ENCODE results near the gene MAPKAP1. TPM values are rescaled to one million over a fixed set of nuclear protein-coding genes. Genes with fewer than 3 reads are reported as not detected.

The MAPKAP1 gene
- total RNA-seq = 10 to 100 TPM; 54.8 to 57.4 TPM

DNA sequence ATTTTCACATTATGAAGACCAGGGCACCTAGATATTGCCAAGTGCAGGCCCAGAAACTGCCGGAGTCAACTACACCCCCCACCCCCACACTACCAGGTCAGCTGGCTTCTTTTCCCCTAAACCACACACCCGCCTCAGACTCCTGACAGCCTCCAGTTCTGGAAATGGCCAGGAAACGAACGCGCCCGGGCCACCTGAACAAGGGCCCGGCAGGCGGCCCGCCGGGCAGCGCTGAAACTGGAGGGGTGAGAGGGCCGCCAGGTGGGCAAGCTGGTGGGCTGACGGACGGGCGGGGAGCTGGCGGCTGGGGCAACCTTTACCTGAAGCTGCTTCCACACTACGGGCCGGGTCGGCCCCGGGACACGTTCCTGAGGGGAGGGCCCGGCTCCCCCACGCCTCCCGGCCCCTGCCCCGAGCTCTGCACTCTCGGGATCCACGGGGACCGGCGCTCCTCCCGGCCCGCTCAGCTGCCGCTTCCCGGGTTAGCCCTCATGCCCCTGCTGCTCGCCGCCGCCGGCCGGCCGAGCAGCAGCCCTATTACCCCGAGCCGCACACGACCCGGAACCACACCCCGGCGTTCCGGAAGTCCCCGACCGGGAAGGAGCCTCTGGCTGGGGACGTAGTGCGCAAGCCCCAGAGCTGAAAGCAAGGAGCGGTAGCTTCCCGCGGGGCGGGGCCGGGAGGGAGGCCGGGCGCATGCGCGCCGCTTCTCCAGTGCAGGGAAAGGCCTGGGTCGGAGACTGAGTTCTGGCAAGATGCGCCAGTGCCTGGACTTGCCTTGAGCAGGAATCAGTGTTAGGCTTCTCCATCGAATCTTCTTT is at the start of gene MAPKAP1:
TSS of gene MAPKAP1 (minus strand) at position 558 of the 821 bp plus-strand sequence. CDS start 34,634 bp downstream, outside the sequence.
- DNase-seq = peak; percentile 96
- Mint-ChIP-seq H3K4me1 (ENCODE audit: low read depth) (peaks cover 38% of the 10 kb centered on the region), H3K4me3 (peak within 1 kb of the TSS; percentile 83), H3K27ac (peak within 1 kb of the TSS; percentile 87), H3K27me3 (ENCODE audit: low read depth) (no peaks in the 10 kb centered on the region), H3K36me3 (ENCODE audit: low read depth) (no peaks in the 10 kb centered on the region), H3K9me3 (no peaks in the 10 kb centered on the region)
- CTCF ChIA-PET = interaction anchor here (0.8 to 1.3 kb wide), 3 partner anchors 17 to 148 kb away, joined by 3 to 4 read pairs (median 4); no protein-coding TSS in a partner anchor
- intact Hi-C loops (cut with micrococcal nuclease) = loop anchor here (1.0 to 10.0 kb wide), 4 partner anchors 39 to 512 kb away; no protein-coding TSS in a partner anchor

DNA sequence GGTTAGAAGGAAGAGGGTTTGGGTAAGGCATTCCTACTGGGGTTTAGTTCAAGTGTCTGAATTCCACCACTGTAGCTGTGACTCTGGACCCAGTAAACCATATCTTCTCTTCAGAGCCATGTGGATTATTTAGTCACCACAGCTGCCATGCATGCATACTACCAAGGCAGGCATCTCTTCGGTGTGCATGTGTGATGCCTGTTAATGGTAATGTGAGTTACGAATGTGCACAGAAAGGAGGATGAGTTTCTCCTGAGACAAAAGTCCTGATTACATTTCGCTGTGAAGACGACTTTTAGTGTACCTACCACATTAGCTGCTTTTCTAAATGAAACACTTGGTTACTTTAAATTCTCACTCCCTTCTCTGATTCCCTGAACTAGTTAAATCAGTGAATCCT is 49.5 kb upstream of the MAPKAP1 start:
- peaks cover 20% of the 10 kb centered on the region for H3K4me1 Mint-ChIP-seq (ENCODE audit: low read depth)
- CTCF ChIA-PET = interaction anchor here (0.7 kb wide), 1 partner anchor 591 kb away, joined by 3 read pairs; no protein-coding TSS in a partner anchor
- no peaks in the 10 kb centered on the region for H3K27me3 Mint-ChIP-seq (ENCODE audit: low read depth)
- intact Hi-C loops (cut with micrococcal nuclease) = no loop called here
- no peak overlapping the region for H3K4me3 Mint-ChIP-seq
- H3K36me3 Mint-ChIP-seq (ENCODE audit: low read depth) = no peaks in the 10 kb centered on the region
- H3K27ac Mint-ChIP-seq = no peak overlapping the region
- no peaks in the 10 kb centered on the region for H3K9me3 Mint-ChIP-seq
- no peak for DNase-seq

DNA sequence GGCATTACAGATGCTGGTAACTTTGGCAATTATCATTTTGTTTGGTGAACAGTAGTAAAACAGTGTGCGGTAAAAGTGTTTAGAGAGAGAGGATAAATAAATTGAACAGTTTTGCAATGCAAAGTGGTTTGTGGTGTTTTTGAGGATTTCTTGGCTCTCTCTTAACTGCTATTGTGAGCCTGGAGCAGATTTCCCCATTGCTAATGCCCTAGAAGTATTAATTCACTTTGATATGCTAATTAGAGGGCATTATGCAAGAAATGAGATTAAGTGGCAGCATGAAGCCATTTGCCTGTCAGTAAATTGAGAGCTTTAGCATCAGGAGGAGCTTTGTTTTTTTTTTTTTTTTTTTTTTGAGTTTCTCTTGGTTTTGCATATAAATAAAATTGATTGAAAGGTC is 48.3 kb upstream of the MAPKAP1 start:
- H3K36me3 Mint-ChIP-seq (ENCODE audit: low read depth) = no peaks in the 10 kb centered on the region
- CTCF ChIA-PET = interaction anchor here (0.6 kb wide), 2 partner anchors 47 to 232 kb away, joined by 3 read pairs; no protein-coding TSS in a partner anchor
- intact Hi-C loops (cut with micrococcal nuclease) = no loop called here
- H3K4me3 Mint-ChIP-seq = no peak overlapping the region
- H3K27me3 Mint-ChIP-seq (ENCODE audit: low read depth) = no peaks in the 10 kb centered on the region
- no peak for DNase-seq
- no peak overlapping the region for H3K27ac Mint-ChIP-seq
- peaks cover 25% of the 10 kb centered on the region for H3K4me1 Mint-ChIP-seq (ENCODE audit: low read depth)
- no peaks in the 10 kb centered on the region for H3K9me3 Mint-ChIP-seq

DNA sequence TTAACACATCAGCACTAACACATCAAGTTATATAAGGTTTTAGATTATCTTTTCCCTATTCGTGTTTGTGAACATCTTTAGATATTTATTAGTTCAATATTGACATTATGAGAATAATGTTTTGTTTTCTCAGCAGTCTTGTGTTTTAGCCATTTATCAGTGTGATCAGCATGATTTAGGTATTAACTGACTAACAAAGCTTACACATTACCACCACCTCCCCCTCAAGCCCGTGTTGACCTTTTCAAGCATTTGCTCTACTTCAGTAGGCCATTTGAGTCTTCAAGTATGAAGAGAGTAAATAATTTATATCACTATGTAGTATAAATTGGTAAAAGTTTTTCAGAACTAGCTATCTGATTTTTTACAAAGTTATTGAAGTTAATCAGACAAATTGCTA is 47.1 kb upstream of the MAPKAP1 start:
- CTCF ChIA-PET = no interaction called here
- H3K9me3 Mint-ChIP-seq = no peaks in the 10 kb centered on the region
- H3K27me3 Mint-ChIP-seq (ENCODE audit: low read depth) = peaks cover 2% of the 10 kb centered on the region
- H3K4me3 Mint-ChIP-seq = no peak overlapping the region
- H3K27ac Mint-ChIP-seq = no peak overlapping the region
- peaks cover 27% of the 10 kb centered on the region for H3K4me1 Mint-ChIP-seq (ENCODE audit: low read depth)
- peaks cover 2% of the 10 kb centered on the region for H3K36me3 Mint-ChIP-seq (ENCODE audit: low read depth)
- DNase-seq = no peak
- intact Hi-C loops (cut with micrococcal nuclease) = no loop called here

DNA sequence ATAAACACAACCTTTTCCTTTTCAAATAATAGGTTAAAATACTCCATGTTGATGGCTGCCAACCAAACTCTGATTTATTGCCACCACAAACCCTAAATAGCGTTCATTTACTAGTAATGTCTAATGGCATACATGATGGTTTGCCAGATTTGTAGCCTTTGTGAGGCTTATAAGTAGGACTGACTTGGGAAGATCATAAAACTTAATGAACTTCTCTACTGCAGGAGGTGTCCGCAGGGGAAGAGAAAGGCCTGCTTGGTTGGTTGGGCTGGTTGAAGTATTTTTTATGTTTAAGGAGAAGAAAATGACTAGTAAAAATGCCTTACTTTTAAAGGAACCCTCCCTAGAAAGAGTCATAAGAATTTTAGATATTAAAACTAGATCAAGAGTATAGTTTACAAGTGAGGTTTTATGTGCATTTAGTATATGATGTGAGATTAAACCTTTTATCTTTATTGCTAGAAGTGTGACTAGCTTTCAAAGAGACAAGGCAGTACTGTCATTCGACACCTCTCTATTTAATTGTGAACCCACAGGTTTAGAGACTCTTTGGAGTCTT is 45.1 kb upstream of the MAPKAP1 start:
- Mint-ChIP-seq H3K27ac (no peak overlapping the region), H3K36me3 (ENCODE audit: low read depth) (peaks cover 4% of the 10 kb centered on the region), H3K27me3 (ENCODE audit: low read depth) (peaks cover 2% of the 10 kb centered on the region), H3K9me3 (no peaks in the 10 kb centered on the region), H3K4me3 (no peak overlapping the region), H3K4me1 (ENCODE audit: low read depth) (peaks cover 22% of the 10 kb centered on the region)
- DNase-seq = no peak
- CTCF ChIA-PET = no interaction called here
- intact Hi-C loops (cut with micrococcal nuclease) = no loop called here

DNA sequence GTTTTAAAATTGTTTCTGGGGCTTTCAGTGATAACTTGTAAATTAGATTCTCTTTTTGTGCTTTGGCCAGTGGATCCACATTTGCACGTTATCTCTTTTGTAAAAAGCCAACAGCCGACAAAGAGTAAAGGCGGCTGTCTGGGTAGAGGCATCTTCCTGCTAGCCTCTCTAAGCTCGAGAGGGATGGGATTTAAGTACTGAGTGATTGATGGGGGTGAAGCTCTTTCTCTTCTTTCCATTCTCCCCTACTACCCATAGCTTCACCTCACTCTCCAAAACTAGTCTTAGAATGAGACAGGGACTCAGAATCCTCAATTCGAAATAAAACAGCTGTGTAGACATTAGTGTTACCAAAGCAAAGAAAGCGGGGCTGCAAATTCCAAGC is 43.6 kb upstream of the MAPKAP1 start:
- DNase-seq = no peak
- Mint-ChIP-seq H3K27ac (no peak overlapping the region), H3K4me1 (ENCODE audit: low read depth) (peaks cover 24% of the 10 kb centered on the region), H3K27me3 (ENCODE audit: low read depth) (peaks cover 2% of the 10 kb centered on the region), H3K9me3 (no peaks in the 10 kb centered on the region), H3K36me3 (ENCODE audit: low read depth) (peaks cover 4% of the 10 kb centered on the region), H3K4me3 (no peak overlapping the region)
- CTCF ChIA-PET = interaction anchor here (0.5 kb wide), 1 partner anchor 15 kb away, joined by 3 read pairs; no protein-coding TSS in a partner anchor
- intact Hi-C loops (cut with micrococcal nuclease) = no loop called here

DNA sequence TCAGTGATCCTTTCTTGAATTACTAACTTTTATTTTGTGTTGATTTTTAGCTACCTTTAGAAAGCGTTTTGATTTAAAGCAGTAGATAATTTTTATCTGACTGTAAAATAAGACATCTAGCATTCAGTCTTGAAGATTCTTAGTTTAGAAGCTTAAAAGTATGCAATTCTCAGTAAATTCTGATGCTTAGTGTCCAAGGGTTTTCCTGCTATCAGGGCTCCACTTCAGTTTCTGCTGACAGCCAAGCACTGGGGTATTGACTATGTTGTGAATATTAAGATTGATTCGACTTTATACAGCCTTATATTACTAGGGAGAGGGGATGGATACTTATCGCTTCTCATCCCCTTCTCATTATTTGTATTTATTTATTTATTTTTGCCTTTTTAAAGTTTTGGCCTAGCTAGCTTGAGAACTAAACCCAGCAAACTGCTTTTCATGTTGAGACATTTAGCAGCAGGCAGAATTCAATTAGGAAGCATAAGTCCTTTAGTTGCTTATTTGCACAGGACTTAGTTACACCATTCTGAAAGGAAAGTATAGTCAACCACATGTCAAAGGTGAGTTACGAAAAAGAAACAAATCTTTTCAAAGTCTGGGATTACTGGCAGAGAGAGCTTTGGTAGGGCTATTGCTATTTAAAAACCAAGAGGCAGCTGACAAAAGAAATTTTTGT is 43.1 kb upstream of the MAPKAP1 start:
- H3K4me1 Mint-ChIP-seq (ENCODE audit: low read depth) = peaks cover 27% of the 10 kb centered on the region
- peaks cover 6% of the 10 kb centered on the region for H3K27me3 Mint-ChIP-seq (ENCODE audit: low read depth)
- H3K9me3 Mint-ChIP-seq = no peaks in the 10 kb centered on the region
- CTCF ChIA-PET = interaction anchor here (0.5 to 0.7 kb wide), 2 partner anchors 10 to 16 kb away, joined by 3 read pairs; no protein-coding TSS in a partner anchor
- H3K27ac Mint-ChIP-seq = no peak overlapping the region
- H3K36me3 Mint-ChIP-seq (ENCODE audit: low read depth) = peaks cover 4% of the 10 kb centered on the region
- no peak for DNase-seq
- no peak overlapping the region for H3K4me3 Mint-ChIP-seq
- intact Hi-C loops (cut with micrococcal nuclease) = loop anchor here (5.0 kb wide), 1 partner anchor 647 kb away; no protein-coding TSS in a partner anchor

DNA sequence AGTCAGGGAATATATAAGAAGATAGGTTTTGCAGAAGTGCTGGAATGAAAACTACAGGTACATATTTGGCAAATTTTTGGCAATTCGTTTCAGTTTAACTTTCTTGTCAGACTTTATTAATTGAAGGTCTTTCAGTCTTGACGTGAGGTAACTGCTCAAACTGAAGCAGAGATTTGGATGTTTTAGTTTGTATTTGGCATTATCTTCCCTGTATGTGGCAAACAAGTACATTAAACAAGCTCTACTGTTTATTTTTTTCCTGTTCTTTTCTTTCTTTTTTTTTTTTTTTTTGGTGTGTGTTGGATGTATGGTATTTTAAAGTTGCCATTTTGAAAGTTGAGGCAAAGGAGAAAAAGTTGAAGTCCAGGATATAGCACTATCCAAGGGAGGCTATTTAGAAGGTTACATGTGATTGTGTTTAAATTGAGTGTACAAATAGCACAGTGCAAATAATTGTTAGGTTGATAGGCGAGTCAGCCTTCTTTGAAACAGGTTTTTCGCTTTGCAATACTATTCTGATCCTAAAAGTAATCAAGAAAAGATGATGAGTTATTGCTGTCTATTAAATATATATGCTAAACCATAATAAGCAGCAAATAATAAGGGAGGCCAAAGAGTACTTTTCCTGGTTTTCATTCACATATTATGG is 42.4 kb upstream of the MAPKAP1 start:
- H3K4me3 Mint-ChIP-seq = peak overlapping the region; percentile 36
- H3K36me3 Mint-ChIP-seq (ENCODE audit: low read depth) = peaks cover 4% of the 10 kb centered on the region
- no peak overlapping the region for H3K27ac Mint-ChIP-seq
- H3K9me3 Mint-ChIP-seq = no peaks in the 10 kb centered on the region
- intact Hi-C loops (cut with micrococcal nuclease) = loop anchor here (5.0 kb wide), 1 partner anchor 648 kb away; no protein-coding TSS in a partner anchor
- DNase-seq = no peak
- peaks cover 27% of the 10 kb centered on the region for H3K4me1 Mint-ChIP-seq (ENCODE audit: low read depth)
- peaks cover 6% of the 10 kb centered on the region for H3K27me3 Mint-ChIP-seq (ENCODE audit: low read depth)
- CTCF ChIA-PET = interaction anchor here (0.7 kb wide), 1 partner anchor 10 kb away, joined by 3 read pairs; no protein-coding TSS in a partner anchor

DNA sequence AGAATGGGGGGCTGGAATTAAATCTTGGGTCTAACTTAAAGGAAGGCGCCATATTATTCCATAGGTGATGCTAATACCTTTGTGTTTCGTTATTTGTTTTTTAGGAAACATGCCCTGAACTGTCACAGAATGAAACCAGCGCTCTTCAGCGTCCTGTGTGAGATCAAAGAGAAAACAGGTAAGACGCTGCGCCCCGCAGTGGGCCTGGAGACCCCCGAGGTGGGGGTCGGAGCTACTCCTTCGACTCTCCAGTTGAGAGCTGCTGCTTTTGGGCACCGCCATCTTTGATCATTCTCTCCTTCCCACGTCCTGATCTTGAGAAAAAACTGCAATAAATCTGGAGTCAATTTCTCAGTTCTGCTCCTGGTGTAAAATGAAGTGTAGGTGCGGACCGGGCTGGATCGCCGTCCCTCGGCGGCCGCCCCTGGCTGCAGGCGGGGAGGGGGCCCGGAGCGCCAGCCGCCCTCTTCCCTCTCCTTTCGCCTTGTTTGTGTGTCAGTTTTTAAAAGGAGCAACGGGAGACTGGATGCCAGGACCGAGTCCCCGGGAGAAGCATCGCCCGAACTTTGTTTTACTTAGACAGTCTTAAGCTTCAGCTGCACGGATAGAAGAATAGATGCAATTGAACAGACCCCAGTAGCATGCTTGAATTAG is 41.6 kb upstream of the MAPKAP1 start:
- no peaks in the 10 kb centered on the region for H3K9me3 Mint-ChIP-seq
- intact Hi-C loops (cut with micrococcal nuclease) = loop anchor here (5.0 kb wide), 1 partner anchor 649 kb away; no protein-coding TSS in a partner anchor
- peaks cover 27% of the 10 kb centered on the region for H3K4me1 Mint-ChIP-seq (ENCODE audit: low read depth)
- DNase-seq = peak; percentile 14
- peak overlapping the region; percentile 62 for H3K27ac Mint-ChIP-seq
- CTCF ChIA-PET = no interaction called here
- peaks cover 4% of the 10 kb centered on the region for H3K36me3 Mint-ChIP-seq (ENCODE audit: low read depth)
- H3K27me3 Mint-ChIP-seq (ENCODE audit: low read depth) = peaks cover 6% of the 10 kb centered on the region
- peak overlapping the region; percentile 81 for H3K4me3 Mint-ChIP-seq

DNA sequence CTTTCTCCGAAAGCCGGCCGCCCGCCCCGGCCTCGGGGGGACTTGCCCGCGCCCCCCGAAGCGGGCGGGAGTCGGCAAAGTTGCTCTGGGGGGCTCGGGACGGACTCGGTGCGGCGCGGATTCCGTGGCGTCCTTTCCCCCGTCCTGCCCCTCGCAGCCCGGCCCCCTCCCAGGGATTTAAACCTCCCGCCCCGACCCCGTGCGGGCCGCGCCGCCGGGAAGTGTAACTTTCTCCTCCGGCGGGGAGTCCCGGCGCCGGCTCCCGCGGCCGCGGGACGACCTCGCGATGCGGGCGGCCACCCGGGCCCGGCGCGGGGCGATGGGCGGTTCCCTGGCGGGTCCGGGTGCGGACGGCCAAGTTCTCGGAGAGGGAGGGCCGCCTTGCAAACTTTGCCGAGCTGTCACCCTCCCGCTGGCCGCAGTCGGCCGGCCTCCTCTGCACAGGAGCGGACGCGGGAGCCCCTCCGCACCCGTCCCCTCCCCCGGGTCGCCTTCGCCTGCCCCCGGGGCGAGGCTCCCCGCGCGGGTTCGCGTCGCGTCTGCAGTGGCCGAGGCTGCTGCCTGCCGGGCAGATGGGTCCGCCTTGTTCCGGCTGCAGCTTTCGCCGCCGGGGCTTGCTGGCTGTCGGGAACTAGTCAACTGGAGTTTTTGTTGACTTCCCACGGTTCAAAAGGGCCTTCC is 40.9 kb upstream of the MAPKAP1 start:
- peak overlapping the region; percentile 81 for H3K4me3 Mint-ChIP-seq
- H3K9me3 Mint-ChIP-seq = no peaks in the 10 kb centered on the region
- intact Hi-C loops (cut with micrococcal nuclease) = loop anchor here (2.0 to 5.0 kb wide), 3 partner anchors 115 to 649 kb away; no protein-coding TSS in a partner anchor
- peak; percentile 16 for DNase-seq
- H3K27me3 Mint-ChIP-seq (ENCODE audit: low read depth) = peaks cover 6% of the 10 kb centered on the region
- H3K4me1 Mint-ChIP-seq (ENCODE audit: low read depth) = peaks cover 27% of the 10 kb centered on the region
- CTCF ChIA-PET = no interaction called here
- H3K36me3 Mint-ChIP-seq (ENCODE audit: low read depth) = peaks cover 4% of the 10 kb centered on the region
- H3K27ac Mint-ChIP-seq = peak overlapping the region; percentile 62

All from activated naive CD4-positive, alpha-beta T cell treated with anti-CD3 and anti-CD28 coated beads for 36 hours (primary cell).